ENCODE measurements around the gene CASTOR2.
"Not testable (repeated sequence)": the region's sequence is repeated elsewhere in the genome, so short reads cannot be mapped to it uniquely, and the experiment has no call there.

GRCh38 chr7:74958328-74958727, 6.2 kb upstream of the CASTOR2 start:
- not testable (repeated sequence) for TF ChIP-seq POLR2A, CTCF (IDR thresholded peaks at IDR 0.05)

Measured in right lobe of liver (tissue), 4 donors.